ENCODE data around the gene MORN5.
A peak's percentile ranks its signal among the peaks of the same experiment; 100 is the strongest.

Gene MORN5

DNA sequence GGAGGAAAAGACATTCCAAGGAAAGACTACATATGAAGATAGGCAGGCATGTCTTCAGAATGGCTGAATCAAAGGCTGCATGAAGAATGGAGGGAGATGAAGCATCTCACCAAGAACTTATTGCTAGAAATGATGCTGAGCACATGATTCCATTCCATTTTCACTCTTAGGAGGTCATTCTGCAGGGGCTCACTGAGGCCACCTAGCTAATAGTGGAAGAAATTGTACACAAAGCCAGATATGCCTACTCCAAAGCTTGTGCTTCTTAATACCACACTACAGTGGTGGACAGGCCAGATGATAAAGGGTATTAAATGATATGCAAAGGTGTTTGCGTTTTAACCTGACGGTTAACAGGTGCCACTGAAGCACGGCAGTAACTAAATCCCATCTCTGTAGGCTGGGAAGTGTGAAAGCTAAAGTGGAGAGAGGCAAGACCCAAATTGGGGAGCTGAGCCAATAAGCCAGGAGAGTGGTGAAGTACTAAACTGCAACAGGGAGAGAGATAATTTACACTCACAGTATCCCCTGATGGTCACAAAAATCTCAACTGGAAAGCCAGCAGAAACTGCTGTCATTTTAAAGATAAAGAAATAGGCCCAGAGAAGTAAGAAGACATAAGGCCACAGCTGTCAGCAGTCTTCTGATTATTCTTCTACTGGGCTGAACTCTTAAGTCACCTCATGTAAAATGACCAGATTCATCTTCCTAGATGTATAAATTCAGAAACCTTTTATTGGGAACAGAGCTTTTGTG lies 14.7 kb upstream of the MORN5 start:
- no peak for DNase-seq

DNA sequence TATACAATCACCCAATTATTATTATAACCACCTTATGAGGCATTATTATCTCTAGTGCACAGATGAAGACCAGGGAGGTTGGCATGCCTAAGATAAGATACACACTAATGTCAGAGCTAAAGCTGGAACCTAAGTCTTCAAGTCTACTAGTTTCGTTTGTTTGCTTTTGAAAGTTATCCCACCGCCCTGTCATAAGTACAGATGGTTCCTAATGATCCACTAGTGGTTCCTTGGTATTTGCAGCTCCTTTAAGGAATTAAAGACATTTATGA lies 14.2 kb upstream of the MORN5 start:
- DNase-seq, result no peak

GRCh38 chr9:122151267-122151828 lies 8.4 kb upstream of the MORN5 start:
- DNase-seq, result no peak

DNA sequence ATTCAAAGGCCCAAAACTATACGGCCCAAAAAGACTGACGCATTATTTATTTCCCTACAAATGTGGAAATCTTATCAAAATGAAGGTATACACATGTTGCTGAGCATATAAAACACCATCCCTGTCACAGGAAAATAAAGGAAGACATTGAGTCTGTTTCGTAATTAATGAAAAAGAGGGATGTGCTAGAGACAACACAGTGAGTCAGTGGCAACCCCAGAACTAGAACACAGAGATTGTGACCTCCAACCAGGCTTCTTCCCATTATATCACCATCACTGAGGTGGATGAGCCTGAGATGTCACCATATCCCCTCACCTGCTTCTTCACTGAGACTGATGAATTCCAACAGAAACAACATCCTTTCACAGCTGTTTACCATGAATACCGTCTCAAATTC lies 3.9 kb upstream of the MORN5 start:
- DNase-seq, result no peak

DNA sequence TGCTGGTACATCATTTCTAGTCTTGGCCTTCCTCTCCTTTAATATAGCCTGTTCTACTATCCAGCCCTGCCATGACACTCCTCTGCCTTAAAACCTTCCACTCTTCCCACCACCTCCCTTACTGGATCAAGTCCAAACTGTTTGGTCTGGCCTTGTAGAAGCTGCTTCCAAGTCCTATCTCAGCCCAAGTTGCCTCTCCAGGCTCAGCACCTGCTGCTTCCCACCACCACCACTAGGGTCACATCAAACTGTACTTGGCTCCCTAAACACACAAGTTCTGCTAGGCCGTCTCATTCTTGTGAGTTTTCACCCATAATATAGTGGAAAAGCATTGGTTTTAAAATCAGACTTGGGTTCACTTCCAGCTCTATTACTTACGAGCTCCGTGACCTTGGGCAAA lies 1.5 kb upstream of the MORN5 start:
- DNase-seq, result peak in 2 of 5 donors; percentile 6 to 41

DNA sequence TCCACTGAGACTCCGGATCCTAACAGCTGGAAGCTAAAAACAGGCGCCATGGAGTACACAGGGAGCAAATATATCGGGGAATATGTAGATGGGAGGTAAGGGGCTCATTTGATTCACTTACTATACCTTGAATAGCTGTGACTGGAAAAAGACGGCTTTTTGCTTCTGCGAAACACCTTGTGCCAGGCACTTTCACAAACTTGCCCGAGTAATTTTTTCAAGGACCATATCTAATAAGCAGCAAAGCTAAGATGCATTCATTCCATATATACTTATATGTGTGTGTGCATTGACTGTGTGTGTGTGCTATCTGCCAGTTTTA lies 178 bp downstream of the MORN5 start:
- no peak for DNase-seq

GRCh38 chr9:122162415-122162814 lies 2.7 kb downstream of the MORN5 start:
- no peak for DNase-seq

DNA sequence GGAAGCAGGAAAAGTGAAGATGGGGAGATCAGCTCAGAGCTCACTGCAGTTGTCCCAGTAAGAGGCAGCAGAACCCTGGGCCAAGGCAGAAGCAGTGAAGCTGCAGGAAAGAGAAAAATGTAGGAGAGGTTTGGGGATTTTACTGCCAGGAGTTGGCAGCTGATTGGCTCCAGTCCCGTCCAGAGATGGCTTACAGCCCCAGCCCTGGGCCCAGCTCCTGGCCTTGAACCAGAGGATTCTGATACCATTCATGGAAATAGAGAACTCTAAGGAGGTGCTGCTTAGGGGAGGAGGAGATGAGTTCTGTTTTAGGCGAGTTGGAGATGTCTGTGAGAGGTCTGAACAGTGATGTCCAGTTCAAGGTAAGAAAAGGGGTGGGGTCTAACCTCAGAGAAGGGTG lies 4.6 kb downstream of the MORN5 start:
- DNase-seq, result no peak

GRCh38 chr9:122168356-122168755 lies 8.6 kb downstream of the MORN5 start:
- DNase-seq, result no peak

DNA sequence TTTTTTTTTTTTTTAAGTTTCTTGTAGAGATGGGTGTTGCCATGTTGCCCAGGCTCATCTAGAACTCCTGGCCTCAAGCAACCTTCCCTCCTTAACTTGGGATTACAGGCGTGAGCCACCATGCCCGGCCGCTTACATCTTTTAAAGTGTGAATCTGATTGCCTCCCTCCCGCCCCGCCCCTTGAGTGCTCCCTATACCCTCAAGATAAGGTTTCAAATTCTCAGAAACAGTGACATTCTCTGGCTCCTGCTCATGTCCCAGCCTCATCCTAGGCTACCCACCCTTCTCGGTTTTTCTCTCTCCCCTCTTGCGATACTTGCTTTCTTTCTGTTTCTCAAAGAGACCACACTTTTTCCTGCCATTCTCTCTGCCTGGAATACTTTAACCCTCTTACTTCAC lies 12.4 kb downstream of the MORN5 start:
- no peak for DNase-seq

DNA sequence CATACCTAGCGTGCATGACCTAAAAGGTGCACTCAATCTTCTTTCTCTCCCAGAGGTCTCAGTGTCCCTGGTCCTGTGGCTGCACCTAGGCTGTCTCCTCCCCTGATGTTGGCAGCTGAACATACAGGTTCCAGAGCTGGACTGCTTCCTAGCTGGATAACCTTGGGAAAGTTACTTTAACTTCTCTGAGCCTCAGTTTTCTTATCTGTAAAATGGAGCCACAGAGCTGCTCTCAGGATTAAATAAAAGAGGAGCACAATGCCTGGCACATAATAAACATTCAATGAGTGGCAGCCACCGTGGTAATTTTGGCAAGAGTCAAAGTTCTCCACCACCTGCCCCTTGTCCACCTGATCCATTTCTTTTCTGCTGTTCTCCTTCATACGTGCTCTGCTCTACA lies 14.0 kb downstream of the MORN5 start:
- no peak for DNase-seq

DNA sequence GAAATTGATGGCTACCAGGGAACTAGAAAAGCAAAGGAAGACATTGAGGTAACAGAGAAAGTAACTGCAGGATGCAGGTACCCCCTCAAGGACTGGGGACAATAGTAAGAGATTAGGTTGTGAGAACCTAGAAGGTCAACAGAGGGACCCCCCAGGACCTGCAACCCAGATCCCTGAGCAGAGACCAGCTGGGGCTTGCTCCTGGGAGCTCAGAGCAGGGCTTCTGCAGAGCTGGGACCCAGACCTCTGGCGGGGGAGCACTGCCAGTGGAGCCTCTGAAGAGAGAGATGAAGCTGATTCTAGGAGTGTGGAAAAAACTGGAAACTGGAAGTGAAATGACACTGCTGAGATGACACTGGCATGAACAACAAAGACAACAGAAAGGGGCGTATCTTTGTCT lies 17.2 kb downstream of the MORN5 start:
- no peak for DNase-seq

DNA sequence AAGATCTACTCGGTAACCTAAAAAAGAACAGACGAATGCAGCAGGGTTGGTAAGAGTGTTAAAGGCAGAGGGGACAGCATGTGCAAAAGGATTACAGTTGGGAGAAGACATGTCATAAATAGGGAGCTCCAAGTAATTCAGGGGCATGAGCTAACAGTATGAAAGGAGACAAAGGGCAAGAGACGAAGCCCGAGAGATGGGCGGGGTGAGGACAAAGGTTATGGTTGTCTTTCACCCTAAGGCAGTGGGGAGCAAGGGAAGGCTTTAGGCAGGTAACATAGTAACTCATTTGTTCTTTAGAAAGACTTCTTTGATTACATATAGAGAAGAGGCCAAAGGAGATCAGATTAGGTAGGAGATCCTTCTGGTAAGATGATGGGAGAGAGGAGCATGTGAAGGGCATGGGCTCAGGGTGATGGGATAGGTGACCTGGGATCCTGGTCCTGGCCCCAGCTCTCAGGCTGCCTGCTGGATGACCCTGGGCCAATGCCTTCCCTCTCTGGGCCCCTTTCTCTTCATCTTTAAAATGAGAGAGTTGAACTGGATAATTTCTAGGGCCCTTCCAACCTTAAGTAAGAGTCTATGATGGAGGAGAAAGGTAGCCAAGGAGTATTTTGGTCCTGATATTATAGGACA lies 19.5 kb downstream of the MORN5 start:
- no peak for DNase-seq

- DNase-seq, result no peak
These were observed 20.0 kb downstream of the MORN5 start for GRCh38 chr9:122179690-122180074.

- DNase-seq, result no peak
These were observed 20.9 kb downstream of the MORN5 start for GRCh38 chr9:122180633-122181032.

DNA sequence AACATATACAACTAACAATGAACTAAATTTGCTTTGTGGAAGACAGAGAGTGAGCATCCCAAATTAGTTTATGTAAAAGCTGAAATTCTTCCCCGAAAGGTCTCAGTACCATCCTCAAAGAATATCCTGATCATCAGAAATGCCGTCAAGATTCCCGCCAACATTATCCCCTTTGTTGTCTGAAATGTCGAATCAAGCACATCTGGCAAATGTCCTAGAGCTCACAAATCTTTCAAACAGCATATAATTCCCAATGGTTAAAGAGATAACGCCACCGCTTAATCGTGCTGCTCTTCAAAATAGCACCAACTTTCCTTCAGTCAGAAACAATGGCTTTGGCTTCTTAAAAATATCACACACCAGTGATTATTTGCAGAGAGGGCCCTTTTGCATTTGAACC lies 23.8 kb downstream of the MORN5 start:
- no peak for DNase-seq

DNA sequence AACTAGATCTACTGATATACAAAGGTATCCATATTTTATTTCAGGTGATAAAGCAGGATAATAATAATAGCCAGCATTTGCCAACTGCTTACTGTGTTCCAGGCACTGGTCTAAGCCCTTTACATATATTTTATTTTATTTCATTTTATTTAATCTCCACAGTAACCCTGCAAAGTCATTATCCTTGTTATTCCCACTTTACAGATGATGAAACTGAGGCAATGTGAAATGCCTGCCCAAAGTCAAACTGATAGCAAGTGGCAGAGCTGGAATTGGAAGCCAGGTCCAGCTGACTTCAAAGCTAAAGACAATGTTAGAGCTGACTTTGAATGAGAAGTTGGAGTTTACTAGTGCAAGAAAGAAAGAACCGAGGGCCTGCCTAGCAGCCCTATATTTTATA lies 24.8 kb downstream of the MORN5 start:
- DNase-seq, result no peak

- DNase-seq, result no peak
These were observed 26.6 kb downstream of the MORN5 start for GRCh38 chr9:122186301-122186700.

- DNase-seq, result no peak
These were observed 27.2 kb downstream of the MORN5 start for GRCh38 chr9:122186777-122187470.

DNA sequence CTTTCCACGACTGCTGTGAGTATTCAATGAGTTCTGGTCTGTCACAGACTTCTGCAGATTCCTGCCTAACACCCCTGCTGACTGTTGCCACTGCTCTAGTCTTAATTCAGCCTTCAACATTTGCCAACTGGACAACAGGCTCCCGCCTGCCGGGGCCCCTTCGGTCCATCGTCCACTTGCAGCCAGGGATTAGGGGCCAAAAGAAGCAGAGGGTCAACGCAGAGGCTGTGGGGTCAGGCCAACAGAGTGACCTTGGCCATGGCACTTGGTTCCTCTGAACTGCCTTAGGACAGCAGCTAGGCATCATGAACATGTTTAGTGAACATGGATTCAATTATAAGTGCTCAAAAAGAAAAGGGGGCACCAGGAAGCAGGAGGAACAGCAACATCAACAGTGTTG lies 28.7 kb downstream of the MORN5 start:
- DNase-seq, result no peak

DNA sequence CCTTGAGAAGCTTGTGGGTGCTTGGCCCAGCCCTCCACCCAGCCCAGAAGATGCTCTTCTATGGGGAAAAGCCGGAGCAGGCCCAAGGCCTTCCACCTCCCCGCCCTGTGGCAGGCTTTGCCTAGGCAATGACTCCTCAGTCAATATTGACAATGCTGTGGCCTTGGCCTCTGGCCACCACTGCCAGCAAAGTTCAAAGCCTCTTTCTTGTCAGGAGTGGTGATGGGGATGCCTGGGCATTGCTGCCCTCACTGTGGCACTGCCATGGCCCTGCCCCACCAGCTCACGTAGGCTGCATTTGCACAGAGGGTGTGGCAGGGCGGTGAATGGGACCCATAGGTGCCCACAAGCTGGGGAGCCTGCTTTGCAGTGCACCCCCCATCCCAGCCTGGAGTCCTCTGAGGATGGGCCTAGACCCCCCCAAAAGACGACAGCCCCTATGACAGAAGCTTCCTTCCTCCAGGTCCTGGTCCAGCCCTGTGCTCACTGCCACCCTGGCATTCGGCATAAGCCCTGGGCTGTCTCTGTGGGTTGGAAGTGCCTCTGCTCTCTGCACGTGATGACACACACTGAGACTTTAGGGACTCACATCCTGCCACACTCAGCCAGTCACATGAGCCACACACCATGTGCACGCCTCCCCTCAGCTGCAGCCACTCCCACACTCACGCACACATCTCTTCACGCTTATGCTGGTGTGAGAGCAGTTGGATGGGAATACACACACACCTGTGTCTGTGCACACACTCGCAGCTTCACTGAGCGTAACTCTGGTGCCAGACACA lies 31.1 kb downstream of the MORN5 start:
- no peak for DNase-seq

- no peak for DNase-seq
These were observed 31.9 kb downstream of the MORN5 start for GRCh38 chr9:122191584-122191983.

DNA sequence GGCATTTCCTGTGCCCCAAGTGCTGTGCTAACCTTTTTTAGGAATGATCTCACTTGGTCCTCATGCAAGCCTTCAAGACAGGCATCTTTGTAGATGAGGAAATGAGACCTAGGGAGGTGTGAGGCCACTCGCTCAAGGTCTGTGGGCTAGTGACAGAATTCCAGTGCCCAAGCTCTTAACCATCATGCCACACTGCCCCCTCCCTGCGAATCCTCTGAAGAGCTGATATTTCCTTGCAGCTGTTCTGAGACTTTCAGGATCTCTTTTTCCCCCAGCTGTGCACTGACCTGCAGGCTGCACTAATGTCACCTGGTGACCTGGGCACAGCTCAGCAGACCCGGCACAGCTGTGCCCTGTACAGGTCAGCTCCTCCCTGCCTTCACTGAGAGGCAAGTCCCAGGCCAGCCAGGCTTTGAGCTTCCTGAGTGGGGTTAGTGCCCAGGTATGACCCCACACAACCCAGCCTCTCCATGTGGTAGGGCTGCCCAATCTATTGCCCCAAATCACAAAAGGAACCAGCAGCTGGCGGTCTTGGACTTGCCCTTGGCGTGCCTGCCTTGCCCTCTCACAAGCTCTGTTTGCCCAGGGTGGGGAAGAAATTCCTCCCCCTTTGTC lies 32.7 kb downstream of the MORN5 start:
- no peak for DNase-seq

Measured in T-helper 1 cell (primary cell).